Epithelial cell of proximal tubule (primary cell): ENCODE results near the gene MAGI1. TPM values are rescaled to one million over a fixed set of nuclear protein-coding genes. Genes with fewer than 3 reads are reported as not detected.

Source experiments
- DNase-seq: peaks from one replicate; pipeline ENCODE4 v3.0.0-alpha.2; 2011; ENCODE audit warnings: low read depth
- H3K4me3 ChIP-seq: 2 replicates; pipeline ENCODE4 v1.5.1; 2011; ENCODE audit warnings: low read depth, mild to moderate bottlenecking, low read length
- total RNA-seq: library from RNA; depleted of rRNA; stranded (reverse); fragments of >200 nt; gene quantifications from 2 replicates; pipeline ENCODE4 v1.2.3, GENCODE V29; 2015
- TF ChIP-seq, protein P1 (sequence below): conservative IDR thresholded peaks from 2 replicates; pipeline ENCODE4 v1.5.1; 2012; ENCODE audit warnings: low read depth, mild to moderate bottlenecking, low read length

Gene MAGI1
- total RNA-seq, 1 donor from 2014 or later, result 9.6 TPM

DNA sequence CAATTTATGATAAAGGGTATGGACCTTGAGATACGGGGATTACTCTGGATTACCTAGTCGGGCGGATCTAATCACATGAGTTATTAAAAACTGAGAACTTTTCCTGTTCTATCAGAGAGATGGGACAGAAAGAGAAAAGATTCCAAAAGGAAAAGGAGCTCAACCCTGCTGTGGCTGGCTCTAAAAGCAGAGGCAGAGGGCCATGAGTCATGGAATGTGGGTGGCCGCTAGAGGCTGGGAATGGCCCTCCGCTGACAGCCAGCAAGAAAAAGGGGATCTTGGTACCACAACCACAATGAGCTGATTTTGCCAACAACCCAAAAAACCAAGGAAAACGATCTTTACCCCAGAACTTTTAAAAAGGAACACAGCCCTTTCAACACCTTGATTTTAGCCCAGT is 210.0 kb downstream of the MAGI1 start:
- H3K4me3 ChIP-seq, result no peak overlapping the region
- no peak for DNase-seq
- TF ChIP-seq, protein P1, sequence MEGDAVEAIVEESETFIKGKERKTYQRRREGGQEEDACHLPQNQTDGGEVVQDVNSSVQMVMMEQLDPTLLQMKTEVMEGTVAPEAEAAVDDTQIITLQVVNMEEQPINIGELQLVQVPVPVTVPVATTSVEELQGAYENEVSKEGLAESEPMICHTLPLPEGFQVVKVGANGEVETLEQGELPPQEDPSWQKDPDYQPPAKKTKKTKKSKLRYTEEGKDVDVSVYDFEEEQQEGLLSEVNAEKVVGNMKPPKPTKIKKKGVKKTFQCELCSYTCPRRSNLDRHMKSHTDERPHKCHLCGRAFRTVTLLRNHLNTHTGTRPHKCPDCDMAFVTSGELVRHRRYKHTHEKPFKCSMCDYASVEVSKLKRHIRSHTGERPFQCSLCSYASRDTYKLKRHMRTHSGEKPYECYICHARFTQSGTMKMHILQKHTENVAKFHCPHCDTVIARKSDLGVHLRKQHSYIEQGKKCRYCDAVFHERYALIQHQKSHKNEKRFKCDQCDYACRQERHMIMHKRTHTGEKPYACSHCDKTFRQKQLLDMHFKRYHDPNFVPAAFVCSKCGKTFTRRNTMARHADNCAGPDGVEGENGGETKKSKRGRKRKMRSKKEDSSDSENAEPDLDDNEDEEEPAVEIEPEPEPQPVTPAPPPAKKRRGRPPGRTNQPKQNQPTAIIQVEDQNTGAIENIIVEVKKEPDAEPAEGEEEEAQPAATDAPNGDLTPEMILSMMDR, result no peak

DNA sequence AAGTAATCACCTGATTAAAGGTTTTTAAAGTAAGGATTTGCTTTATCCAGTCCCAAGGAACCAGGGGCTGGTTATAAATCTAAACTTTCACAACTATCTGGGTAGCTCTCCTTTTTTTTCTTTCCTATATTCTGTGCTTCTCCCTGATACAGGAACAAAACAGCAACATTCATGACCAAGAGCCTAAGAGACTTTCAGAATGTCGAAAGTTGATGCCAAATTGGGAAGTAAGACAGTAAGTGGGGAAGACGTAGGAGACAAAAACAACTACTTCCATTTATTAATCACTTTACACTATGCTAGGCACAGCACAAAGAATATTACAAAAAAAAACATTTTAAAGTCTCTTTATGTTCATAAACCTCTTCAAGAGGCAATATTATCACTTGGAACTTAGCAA is 211.6 kb downstream of the MAGI1 start:
- TF ChIP-seq, protein P1, result no peak
- no peak overlapping the region for H3K4me3 ChIP-seq
- no peak for DNase-seq

DNA sequence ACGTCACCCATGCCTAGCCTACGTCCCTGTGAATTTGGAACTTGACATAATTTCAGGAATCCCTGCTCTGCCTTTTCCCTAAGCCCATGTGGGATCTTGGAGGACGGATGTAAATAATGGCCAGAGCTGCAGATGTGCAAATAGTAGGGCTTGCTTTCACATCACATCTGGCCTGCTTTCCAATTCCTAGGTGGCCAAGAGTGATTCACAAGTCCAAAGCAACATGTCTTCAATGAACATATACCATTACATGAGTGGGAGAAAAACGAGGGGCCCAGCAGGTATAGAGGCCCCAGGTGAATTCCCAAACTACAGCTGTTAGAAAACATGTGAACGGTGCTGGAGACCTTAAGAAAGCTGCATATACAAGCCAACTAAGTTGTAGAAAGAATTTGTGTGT is 214.6 kb downstream of the MAGI1 start:
- H3K4me3 ChIP-seq, result no peak overlapping the region
- TF ChIP-seq, protein P1, result no peak
- DNase-seq, result no peak

DNA sequence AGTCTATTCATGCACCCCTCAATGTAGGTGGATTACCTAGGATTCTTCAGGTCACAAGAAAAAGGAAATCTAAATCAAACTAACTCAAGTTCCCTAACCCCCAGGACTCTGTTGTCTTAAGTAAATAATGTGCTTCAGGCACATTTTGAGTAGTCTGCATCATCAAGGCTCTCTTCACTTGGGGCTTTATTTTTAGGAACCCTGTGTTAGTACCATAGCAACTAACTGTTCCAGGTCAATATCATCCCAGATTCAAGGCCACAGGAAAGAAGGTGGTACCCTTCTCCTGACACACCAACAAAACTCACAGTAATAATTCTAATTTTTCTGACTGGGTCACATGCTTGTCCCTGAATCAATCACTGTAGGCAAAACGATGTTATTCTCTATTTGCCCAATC is 218.1 kb downstream of the MAGI1 start:
- TF ChIP-seq, protein P1, result no peak

DNA sequence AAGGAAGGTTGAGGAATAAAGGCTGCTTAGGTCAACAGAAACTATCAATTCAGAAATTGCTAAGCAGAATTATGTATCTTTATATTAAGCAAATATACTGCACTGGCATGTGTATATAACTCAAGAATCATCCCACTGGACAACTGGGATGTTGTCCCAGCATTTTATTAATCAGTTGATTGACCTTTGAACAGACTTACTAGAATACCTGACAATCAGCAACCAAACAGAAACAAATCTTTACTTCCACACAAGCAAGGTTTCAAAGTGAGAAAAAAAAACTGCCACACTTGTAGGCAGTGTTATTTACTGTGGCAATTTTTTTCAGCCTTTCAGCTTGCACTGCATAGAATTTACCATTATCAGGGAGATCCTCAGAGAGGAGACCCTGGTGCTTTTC is 218.8 kb downstream of the MAGI1 start:
- no peak overlapping the region for H3K4me3 ChIP-seq

More for the DNA sequence above, 218.1 kb downstream of the MAGI1 start:
- DNase-seq, result no peak
- no peak overlapping the region for H3K4me3 ChIP-seq

DNA sequence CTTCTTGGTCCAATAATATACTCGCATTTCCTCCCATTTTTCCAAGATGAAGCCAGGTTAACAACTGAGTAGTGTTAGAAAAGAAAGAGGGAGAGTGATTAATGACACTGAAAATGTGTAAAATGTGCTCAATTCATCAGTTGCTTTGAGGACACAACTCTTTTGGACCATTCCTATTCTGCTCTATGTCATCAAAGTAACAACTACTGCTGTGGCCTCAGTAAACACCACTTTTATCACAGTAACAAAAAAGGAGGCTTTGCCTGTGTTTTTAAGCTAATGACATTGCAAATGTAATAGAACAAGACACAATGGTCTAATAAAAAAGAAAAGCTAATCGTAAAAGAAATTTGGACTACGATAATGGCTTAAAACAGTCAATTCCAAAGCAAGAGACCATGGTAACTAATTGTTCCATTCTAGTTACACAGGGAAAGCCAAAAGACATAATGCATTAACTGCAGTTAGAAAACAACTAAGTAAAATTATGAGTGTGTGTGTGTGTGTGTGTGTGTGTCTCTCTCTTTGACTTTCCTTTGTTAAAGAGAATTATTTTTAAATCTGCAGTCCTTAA is 221.1 kb downstream of the MAGI1 start:
- H3K4me3 ChIP-seq, result no peak overlapping the region
- no peak for DNase-seq
- TF ChIP-seq, protein P1, result no peak

More for the DNA sequence above, 218.8 kb downstream of the MAGI1 start:
- TF ChIP-seq, protein P1, result no peak
- DNase-seq, result no peak

DNA sequence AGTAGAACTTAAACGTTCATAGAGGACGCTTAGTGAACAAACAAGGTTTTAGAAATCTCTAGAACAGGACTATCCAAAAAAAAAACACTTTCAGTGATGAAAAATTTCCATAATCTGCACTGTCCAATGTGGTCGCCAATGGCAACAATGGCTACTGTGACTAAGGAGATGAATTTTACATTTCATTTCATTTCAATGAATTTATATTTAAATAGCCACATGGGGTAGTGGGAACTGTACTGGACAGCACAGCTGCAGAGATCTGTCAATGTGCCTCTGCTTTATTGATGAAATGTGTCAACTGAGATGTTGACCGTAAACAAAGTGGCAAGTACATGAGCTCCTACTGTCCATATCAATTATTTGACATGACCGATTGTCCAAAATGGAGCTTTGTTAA is 222.5 kb downstream of the MAGI1 start:
- no peak overlapping the region for H3K4me3 ChIP-seq
- TF ChIP-seq, protein P1, result no peak
- DNase-seq, result no peak
